GM10248 (cell line): ENCODE data around the gene SMIM35.

Experiments used
- CTCF ChIA-PET: fragments of 300-600 bp; sonication (Branson Sonifier 250); formaldehyde crosslinking; extraction: SDS; loops from one replicate; lab custom pipeline; 2021; ENCODE audit warnings: antibody characterized with exemption; lab: Yijun Ruan, JAX
- POLR2A ChIA-PET: fragments of 350-650 bp; sonication (Branson Sonifier 250); formaldehyde crosslinking; extraction: SDS; loops from one replicate; lab custom pipeline; 2020; ENCODE audit warnings: antibody characterized with exemption; lab: Yijun Ruan, JAX
- DNase-seq: peaks from one replicate; pipeline ENCODE4 v3.0.0; 2012; ENCODE audit errors: extremely low spot score
- CTCF ChIP-seq: IDR thresholded peaks from 2 replicates; pipeline ENCODE4 v1.5.1; 2012; ENCODE audit warnings: mild to moderate bottlenecking, low read depth; ENCODE audit errors: extremely low read depth, missing control alignments, control extremely low read depth

Gene SMIM35

GRCh38 chr11:118084247-118084646 is 2.5 kb downstream of the SMIM35 start:
- no peak for DNase-seq
- TF ChIP-seq CTCF: no peak
- ChIA-PET POLR2A (no interaction called here), CTCF (interaction anchor here (1.4 to 1.5 kb wide), 2 partner anchors 10 to 137 kb away, joined by 3 to 4 read pairs; no protein-coding TSS in a partner anchor)

GRCh38 chr11:118082880-118083552 is 3.7 kb downstream of the SMIM35 start:
- ChIA-PET CTCF (interaction anchor here (0.8 to 1.5 kb wide), 3 partner anchors 9 to 136 kb away, joined by 3 to 4 read pairs (median 4); no protein-coding TSS in a partner anchor), POLR2A (no interaction called here)
- no peak for DNase-seq
- no peak for TF ChIP-seq CTCF

GRCh38 chr11:118081241-118081958 is 5.4 kb downstream of the SMIM35 start:
- no peak for DNase-seq
- no peak for TF ChIP-seq CTCF
- POLR2A ChIA-PET: no interaction called here
- CTCF ChIA-PET: no interaction called here

- POLR2A ChIA-PET: no interaction called here
- no peak for TF ChIP-seq CTCF
- CTCF ChIA-PET: interaction anchor here (0.7 to 2.6 kb wide), 3 partner anchors 9 to 27 kb away, joined by 3 to 9 read pairs (median 3); no protein-coding TSS in a partner anchor
- no peak for DNase-seq
Measured at GRCh38 chr11:118080296-118080695, 6.5 kb downstream of the SMIM35 start.

GRCh38 chr11:118079491-118079890 is 7.3 kb downstream of the SMIM35 start:
- ChIA-PET CTCF (interaction anchor here (1.2 to 2.6 kb wide), 2 partner anchors 22 to 26 kb away, joined by 3 to 9 read pairs; no protein-coding TSS in a partner anchor), POLR2A (no interaction called here)
- DNase-seq: no peak
- no peak for TF ChIP-seq CTCF

- no peak for TF ChIP-seq CTCF
- DNase-seq: no peak
- CTCF ChIA-PET: interaction anchor here (1.5 to 2.6 kb wide), 2 partner anchors 26 to 34 kb away, joined by 3 to 9 read pairs; no protein-coding TSS in a partner anchor
- POLR2A ChIA-PET: no interaction called here
Measured at GRCh38 chr11:118078911-118079411, 7.8 kb downstream of the SMIM35 start.
